ENCODE data around the gene FAM222A.

The FAM222A gene

GRCh38 chr12:109760930-109761921 is 47.6 kb downstream of the FAM222A start:
- no peak for DNase-seq

- no peak for DNase-seq
Observed at GRCh38 chr12:109762071-109762672, 48.5 kb downstream of the FAM222A start.

GRCh38 chr12:109762673-109763191 is 49.1 kb downstream of the FAM222A start:
- no peak for DNase-seq

GRCh38 chr12:109763201-109763841 is 49.7 kb downstream of the FAM222A start:
- DNase-seq: no peak

DNA sequence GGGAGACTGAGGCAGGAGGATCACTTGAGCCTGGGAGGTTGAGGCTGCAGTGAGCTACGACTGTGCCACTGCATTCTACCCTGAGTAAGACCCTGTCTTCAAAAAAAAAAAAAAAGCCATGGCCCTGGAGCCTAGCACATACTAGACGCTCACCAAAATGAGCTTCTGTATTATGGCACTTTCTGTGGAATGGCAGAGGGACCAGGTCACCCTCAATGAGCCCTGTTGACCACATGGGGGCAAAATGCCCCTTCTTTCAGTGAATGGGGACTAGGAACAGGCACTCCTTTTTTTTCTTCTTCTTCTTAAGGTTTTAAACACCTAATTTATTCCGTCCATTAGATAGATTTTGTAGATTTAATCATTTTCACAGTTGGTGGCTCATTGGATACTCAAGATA is 50.5 kb downstream of the FAM222A start:
- DNase-seq: peak; percentile 15

GRCh38 chr12:109764776-109765445 is 51.3 kb downstream of the FAM222A start:
- DNase-seq: no peak

- DNase-seq: no peak
Observed at GRCh38 chr12:109765446-109765810, 51.8 kb downstream of the FAM222A start.

DNA sequence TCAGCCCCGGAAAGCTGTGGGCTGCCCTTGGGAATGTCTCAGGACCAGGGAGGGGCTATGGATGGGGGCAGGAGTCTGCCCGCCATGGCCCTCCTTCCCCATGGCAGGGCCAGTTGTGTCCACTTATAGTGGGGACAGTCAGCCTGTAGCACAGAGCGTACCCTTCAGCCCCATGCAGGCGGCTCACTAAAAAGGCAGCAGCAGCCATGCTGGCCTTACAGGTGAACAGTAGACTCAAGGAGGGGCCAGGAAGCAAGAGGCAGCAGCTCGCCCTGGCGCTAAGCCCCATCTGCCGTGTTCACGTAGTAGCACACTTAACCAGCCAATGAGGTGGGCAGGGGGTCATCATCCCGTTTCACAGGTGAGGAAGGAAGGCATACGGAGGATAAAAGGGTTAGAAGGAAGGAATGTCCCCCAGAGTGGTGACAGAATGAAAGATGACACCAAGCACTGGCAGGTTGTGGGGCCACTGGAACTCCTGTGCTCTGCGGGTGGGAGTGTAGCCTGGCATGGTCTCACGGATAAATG is 52.7 kb downstream of the FAM222A start:
- no peak for DNase-seq

DNA sequence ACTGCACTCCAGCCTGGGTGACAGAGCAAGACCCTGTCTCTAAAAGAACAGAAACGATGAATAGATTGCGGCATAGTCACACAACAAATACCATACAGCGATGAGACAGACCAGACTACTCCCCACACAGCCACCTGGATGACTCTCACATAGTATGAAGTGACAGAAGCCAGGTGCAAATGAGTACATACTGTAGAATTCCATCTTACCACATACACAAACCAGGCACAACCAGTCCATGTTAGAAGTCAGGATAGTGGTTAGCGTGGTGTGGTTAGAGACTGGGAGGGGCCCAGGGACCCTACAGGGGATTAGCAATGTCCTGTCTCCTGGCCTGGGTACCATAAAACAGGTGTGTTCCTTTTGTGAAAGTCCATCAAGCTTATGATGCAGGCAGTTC is 53.8 kb downstream of the FAM222A start:
- DNase-seq: no peak

GRCh38 chr12:109767991-109768900 is 54.6 kb downstream of the FAM222A start:
- no peak for DNase-seq

- DNase-seq: no peak
Observed at GRCh38 chr12:109768901-109769670, 55.5 kb downstream of the FAM222A start.

DNA sequence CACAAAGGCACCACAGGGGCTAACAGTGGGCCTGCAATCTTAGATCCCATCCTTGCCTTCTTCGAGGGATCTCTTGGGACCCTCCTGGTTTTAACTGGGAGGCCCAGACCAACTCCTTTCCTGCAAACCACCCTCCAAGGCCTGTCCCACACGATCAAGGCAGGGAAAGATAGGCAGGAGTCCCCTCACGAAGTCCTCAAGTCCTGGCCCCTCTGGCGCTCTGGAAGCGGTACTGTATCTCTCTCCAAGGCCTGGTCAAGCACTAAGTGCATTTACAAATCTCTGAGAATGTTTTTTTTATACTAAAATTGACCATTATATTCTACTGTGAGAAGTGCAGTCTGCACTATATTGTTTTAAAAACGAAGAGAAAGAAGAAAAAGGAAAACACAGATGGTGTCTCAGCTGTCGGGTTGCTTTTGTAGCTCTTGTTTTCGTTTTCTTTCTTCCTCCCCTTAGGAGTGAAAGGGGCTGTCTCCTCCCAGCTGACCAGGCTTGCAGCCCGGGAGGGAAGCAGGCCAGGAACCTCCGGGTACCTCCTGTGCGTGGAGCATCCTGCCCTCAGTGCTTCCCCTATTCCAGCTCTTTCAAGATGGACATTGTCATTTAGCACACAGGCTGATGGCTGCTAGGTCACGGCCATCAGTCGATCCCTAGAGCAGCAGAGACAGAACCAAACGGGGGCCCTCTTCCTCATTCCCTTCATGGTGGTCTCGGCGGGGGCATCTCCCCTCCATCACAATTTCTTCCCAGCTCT is 56.7 kb downstream of the FAM222A start:
- DNase-seq: no peak

GRCh38 chr12:109770861-109771670 is 57.4 kb downstream of the FAM222A start:
- no peak for DNase-seq

DNA sequence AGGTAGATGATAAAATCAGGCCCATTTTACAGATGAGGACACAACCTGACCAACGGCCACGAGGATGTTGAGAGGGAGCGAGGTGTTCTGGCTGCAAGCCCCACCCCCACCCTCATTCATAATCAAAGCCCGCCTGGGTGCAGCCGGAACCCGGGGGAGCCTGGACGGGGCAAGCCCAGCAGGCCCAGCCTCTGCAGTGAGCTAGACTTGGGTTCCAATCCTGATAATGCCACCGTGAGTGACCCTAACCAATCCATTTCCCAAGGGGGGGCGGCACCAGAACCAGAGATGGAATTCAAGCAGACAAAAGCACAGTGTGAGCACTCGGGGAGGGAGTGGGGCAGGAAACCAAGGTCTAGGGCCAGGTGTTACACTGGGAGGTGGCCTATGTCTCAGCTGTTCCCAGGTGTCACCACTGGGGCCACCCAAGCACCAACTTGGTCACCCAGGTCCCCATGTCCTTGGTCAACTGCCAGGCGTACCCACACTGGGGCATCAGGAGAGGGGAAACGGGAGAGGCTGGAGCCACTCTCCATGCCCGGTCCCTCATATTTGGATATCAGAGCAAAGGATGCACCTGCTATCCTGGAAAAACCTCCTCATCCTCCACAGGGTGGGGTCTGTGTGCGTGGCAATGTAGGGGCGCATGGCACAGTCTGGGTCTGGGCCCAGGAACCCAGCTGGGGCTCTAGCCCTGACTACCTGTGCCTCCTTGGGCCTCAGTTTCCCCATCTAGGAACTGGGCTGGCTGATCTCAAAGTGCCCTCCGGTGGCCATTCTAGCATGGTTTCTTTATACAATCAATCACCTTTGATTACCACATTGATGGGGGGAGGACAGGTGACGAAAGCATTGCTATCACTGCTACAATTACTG is 58.4 kb downstream of the FAM222A start:
- peak; percentile 24 for DNase-seq

DNA sequence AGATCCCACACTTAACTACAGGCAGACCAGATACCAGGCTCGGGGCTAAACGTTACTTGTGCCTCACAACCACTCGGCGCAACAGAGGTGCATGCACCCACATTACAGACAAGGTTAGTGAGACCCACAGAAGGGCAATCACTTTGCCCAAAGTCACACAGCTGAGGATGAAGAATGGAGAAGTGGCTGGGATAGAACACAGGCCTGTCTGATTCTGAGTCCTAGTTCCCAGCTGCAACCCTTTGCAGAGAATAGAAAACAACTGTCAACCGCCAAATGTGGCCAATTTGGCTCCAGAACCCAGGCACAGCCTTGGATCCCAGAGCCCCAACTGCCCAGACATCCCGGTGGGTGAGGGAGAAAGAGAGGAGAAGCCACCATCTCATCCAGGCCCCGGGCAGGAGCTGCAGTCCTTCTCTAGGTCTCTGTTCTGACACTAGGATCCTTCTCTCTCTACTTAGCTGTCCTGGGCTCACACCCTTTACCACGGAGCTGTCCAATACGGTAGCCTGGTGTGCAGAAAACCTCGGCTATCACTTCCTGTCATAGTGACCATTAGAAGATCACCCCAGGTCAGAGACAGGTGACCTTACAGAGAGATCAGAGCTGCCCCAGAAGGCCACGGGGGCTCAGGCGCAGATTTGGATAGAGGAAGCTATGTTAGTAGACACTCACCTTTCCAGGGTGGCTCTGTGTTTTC is 59.1 kb downstream of the FAM222A start:
- DNase-seq: no peak

- DNase-seq: peak; percentile 26
Observed at GRCh38 chr12:109773384-109774011, 59.9 kb downstream of the FAM222A start.

Measured in NCI-H69 (cell line).